Measurements from ENCODE around the gene BAHCC1.

Gene BAHCC1

DNA sequence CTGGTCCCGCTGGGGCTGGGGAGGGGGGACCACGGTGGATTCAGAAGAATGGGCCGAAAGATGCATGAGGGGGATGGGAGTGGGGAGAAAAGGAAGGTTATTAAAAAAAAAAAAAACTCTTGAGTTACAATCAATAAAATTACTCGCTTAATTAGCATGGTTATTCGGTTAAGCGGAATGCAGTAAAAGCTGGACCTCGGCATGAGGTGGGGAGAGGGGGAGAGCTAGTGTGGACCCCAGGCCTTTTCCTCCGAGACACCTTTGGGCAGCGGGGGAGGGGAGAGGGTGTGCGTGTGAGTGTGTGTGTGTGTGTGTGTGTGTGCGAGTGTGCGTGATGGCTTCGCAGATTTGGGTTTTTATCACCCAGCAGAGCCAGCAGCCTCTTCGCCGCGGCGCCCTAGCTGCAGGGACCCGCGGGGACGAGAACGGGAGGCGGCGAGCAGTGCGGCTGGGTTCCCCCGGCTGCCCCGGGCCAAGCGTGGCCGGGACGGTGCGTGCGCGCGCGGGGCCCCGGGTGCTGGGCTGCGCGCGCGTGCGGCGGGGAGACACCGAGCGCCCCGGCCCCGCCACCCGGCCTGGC lies 3.7 kb downstream of the BAHCC1 start:
- DNase-seq = peak; percentile 16

DNA sequence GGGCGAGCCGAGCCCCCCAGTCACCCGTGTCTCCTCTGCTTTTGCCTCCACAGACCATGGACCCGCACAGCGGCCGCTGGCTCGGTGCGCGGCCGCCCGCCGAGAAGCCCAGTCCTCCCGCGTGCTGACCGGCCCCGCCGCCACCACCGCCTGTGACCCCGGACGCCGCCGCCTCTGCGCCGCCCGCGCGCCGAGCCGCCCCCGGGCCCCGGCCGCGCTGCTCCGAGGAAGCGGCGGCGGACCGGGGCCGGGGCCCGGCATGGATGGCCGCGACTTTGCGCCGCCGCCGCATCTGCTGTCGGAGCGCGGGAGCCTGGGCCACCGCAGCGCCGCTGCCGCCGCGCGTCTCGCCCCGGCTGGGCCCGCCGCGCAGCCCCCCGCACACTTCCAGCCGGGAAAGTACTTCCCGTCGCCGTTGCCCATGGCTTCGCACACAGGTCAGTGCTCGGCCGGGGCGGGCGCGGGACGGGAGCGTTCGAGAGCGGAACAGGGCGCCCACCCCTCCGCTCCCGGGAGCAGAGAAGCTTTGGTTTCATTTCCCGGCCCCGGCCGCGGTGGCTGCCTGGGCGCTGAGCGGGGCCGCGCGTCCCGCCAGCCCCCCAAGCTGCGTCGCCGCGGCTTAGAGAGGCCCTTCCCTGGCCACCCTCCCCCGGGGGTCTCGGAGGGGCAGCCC lies 4.4 kb downstream of the BAHCC1 start:
- DNase-seq = peak; percentile 21

DNA sequence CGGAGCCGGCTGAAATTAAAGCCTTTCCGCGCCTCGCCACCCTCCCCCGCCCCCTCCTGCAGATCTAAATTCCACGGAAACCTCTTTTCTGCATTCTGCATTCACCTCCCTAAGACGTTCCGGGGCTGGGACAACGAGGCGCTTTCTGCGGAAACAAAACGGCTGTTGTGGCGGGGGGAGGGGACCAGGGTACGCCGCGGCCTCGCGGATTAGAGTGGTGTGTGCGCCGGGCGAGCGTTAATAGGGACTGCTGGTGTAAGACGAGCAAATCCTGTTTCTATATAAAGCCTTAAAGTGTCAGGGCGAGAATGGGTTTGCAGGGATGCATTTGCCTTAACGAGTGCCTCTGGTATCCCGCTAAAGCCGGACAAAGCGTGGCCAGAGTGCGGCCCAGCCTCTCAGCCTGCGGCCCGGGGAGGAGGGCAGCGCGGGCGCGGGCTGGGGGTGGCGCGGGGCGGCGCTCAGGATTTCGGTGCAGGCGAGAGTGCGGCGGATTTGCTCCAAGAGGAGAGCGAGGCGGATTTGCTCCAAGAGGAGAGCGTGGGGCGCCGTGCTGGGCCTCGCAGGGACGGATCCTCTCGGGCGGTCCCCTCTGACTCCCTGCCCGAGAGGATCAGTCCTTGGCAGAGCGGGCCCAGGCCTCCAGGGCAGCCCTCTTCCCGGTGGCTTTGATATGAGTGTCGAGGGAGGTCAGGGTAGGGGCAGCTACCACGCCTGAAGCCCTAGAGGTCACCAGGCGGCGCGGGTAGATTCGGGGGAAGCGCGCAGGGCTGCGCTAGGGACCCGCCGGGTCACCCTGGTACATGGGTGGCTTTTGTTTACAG lies 5.1 kb downstream of the BAHCC1 start:
- DNase-seq = peak; percentile 24

DNA sequence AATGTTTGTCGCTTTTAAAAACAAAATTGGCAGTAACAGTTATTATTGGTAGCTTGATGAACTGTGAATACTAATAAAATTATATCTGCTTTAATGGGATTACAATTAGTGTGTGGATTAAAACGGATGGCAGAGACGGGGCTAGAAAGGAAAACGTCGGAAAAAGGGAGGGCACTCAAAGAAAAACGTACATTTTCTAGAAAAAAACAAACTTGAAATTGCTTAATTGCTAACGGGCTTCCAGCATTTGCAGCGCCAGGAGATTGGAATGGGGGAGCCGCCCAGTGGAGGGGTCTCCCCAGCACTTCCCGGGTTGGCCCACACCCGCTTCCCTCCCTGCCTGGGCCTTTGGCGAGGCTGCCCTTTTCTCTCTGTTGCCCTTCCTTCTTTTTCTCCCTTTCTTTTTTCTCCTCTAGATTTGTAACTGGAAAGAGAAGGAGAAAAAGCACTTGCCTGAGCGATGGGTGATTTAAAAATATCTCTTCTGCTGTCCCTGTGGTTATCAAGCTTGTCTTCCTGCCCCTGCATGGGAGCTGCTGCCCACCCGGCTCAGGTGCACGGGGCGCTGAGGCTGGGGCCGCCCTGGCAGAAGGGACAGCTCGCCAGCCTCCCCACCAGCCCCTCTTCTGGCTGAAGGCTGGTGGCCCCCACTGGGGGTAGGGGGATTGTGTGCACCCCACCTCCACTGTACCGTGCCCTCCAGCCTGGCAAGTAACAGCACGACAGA lies 5.9 kb downstream of the BAHCC1 start:
- DNase-seq = no peak

DNA sequence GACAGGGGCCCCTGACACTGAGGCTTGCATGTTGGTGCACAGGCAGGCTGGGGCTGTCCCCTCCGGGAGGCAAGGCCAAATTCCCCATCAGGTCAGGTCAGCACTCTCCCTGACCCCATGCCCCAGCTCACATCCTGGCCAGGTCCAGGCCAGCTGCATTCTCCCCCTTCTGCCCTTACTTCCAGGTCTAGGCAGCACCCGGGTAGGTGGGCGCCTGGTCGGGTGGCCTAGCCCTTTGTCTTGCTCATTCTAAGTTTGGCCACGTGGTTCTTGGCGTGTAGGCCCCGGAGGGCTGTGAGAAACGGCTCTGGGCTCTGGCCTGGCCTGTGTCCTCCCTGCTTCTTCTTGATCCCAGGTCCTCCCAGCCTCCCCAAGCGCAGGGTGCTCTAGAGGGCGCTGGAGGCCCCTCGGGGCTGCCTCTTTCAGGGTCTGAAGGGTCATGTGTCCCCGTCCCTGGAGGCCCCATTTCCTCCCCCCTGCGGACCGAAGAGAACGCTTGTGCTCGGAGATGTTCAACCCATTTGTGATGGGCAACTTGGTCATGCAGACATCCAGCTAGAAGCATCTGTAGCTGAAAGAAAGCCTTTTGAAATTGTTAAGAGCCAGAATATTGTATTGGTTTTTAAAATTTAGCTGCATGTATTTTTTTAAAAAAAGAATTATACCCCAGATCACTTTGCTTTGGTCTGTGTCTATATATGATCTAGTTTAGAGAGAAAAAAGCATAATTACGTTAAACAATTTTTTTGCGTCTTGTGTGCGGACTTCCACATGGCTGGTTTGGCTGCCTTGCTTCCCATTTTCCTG lies 6.7 kb downstream of the BAHCC1 start:
- DNase-seq = no peak

DNA sequence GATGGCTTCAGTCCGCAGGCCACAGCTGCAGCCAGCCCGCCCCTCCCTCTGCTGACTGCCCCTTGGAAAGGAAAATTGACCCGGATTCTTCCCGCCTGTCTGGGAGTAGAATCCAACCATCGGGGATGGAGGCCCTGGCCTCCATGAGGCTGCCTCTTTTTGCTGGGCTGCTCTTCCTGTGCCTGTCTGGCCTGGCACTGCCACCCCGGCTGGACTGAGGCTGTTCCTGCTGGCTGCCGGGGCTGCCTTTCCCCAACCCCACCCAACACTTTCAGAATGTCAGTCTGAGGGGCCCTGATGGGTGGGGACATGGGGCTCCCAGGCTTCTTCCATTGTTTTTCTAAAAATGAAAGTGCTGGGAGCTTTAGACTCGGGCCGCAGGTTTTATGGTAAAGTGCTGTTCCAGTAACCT lies 7.3 kb downstream of the BAHCC1 start:
- DNase-seq = no peak

DNA sequence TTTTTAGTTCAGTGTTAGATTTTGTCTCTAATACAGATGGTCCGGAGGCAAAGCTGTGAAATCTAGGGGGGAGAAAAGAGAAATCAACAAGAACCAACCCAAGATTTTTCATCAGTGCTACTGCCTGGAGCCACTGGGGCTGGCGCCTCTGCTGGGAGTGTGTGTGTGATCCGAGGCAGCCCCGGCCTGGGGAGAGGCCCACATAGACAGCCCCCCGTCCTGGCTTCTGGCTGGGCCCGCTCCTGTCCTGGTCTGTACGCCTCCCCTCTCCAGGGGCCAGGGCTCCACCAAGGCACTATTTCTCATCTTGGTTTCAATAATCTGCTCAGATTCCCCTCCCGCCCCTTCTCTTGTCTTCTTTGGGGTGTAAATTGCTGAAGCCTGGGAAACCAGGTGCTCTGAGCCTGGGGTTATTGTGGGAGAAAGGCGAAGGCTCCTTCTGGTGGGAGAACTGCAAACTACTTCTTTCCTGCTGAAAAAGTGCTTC lies 7.8 kb downstream of the BAHCC1 start:
- DNase-seq = no peak

DNA sequence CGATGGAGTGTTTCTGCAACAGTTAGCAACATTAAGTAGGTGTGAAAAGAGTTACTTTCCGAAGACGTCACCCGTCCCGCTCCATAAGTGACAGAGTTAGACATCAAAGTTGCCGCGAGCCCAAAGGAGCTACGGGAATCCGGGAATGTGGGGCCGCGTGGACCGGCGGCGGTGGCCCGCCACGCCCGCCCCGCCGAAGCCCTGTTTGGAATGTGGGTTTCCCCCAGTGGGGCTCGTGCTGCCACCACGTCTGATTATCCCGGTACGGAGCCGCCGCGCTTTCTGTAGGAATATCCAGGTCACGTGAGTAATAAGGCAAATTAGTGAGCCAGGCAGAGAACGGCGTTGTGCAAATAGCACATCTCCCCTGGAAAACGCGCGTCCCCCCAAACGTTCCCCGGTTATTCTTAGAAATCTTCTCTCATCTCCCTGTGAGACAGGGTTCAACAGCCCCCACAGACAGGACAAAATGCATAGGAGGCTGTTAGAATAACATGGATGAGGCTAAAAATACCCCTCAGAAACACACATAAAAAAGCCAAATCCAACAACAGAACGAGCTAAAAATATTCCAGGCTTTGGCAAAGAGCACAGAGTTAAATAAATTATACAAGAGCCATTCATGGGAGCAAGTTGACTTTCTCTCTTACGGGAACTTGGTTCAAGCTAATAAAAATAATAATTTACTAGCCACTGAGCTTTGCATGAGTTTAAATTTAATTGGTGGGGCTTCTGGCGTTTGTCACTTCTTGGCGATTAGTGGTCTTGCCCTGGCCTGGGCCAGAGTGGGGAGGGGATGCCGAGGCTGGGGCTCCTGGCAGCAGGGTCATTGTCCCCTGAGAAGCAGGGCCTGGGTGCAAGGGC lies 8.6 kb downstream of the BAHCC1 start:
- DNase-seq = no peak

DNA sequence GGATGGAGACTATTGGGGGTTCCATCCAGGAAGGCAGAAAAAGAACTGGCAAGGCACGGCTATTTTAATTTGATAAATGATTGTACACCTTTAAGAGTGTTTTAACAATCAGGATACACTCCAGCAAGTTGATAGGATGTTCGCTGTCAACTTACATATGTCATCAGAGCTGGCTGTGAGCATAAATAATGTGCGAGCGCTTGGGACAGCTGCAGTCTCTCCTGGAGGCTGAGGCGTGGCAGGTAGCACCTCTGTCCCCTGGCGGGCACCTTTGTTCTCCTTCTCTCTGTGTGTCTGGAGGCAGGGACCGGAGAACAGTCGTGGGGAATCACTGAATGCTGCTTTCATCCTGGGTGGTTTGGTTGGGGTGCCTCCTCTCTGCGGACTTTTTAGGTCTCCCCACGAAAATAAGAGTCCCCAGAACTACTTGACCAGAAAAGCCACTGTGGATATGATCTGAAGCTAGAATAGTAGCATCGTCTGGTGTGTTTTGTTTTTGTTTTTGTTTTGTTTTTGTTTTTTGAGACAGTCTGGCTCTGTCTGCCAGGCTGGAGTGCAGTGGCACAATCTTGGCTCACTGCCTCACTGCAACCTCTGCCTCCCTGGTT lies 9.4 kb downstream of the BAHCC1 start:
- no peak for DNase-seq

DNA sequence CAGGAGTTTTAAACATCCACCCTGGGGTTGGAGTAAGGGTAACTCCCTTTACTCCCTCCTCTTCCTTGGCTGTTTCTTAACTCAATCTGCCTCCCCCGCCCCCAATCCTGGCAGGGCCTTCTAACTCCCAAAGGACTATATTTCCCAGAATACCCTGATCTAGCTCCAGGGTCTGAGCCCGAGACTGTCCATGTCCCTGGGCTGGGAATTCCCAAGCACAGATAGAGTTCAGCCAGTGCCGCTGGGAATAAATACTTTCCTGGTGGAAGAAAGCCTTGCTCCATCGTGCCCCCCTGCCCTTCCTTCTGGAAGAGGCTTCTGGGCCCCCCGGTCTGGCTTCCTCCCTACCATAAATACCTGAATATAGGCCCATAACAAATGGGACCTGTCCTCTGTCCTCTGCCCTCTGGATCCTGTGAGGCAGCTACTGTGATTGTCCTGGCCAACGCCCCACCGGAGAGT lies 10.2 kb downstream of the BAHCC1 start:
- DNase-seq = no peak

DNA sequence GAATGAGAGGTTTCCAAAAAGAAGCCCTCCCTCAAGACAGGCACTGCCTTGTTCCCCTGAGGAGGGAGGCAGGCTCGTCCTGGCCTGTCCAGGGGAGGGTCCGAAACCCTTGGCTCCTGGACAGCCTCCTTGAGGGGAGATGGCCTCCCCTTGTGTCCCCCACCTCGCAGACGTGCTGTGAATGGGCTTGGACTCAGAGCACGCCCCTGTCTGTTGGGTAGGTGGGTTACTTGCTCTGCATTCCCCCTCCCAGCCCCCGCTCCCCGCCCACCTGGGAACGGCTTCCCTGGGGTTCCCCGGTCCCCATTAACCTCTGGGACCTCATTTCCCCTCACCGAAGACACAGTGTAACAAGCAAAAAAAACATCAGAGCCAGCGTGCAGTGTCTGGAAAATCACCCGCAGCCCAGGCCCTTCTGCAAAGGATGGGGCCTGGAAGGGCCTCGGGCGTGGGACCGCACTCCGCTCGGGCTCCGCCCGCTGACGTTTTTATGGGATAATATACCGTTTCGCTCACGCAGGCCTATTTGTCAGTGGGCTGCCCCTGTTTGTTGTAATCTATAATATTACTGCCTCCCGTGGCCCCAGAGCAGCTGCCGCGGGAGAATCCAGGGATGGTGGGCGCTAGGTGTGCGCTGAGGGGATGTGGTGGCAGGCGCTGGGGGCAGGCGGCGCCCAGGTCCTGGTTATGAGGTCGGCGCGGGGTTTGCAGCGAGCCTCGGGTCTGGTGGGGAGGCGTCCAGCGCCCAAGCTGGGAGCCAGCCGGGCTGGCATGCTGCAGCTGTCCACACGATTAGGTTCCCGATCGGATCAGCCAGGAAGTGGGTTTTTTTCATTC lies 11.1 kb downstream of the BAHCC1 start:
- DNase-seq = no peak

DNA sequence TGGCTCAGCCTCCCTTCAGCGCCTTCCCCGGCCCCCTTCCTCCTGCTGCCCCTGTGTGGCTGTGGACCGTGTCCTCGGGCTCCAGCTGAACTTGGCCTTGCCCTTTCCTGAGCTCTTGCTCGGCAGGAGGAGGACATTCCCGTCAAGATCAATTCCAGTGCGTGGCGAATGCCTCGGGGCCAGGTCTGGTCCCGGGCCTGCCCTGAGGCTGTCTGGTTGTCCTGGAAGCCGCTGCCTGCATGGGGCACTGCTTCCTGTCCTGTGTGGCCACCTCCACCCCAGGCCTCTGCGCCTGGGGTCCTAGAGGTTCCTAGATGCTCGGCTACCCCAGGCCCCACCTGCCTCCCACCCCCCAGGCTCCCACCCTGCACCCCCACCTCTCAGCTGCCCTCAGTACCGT lies 12.8 kb downstream of the BAHCC1 start:
- DNase-seq = no peak

DNA sequence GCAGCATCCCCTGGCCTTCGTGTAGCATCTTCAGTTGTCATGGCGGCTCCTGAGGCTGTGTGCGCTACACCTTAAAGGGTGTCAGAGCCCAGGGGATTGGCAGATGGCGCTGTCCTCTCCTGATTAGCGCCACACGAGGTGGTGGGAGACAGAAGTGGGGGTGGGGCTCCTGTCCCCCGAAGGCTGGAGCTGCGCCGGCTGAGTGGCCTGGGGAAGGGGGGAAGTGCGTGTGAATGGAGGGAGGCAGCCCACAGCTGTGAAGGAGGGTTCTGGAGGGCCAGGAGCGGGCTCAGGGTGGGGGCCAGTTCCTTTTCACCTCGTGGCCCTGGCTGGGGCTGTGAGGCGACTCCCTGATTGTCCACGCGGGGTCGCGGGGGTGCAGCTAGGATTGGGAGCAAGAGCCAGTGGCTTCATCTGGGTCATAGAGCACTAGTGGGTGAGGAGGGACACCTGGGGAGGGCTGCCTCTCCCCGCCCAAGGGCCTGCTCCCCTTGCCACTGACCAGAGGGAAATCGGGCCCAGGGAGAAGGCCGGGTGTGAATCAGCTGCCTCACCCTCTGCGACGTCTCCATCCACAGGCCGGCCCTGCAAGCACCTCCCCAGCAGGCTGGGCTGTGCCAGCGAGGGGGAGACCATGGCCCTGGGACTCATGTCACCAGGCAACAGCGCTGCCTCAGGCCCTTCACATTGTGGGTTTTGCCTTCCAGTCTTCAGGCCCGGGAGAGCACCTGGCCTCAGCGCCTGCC lies 14.1 kb downstream of the BAHCC1 start:
- no peak for DNase-seq

DNA sequence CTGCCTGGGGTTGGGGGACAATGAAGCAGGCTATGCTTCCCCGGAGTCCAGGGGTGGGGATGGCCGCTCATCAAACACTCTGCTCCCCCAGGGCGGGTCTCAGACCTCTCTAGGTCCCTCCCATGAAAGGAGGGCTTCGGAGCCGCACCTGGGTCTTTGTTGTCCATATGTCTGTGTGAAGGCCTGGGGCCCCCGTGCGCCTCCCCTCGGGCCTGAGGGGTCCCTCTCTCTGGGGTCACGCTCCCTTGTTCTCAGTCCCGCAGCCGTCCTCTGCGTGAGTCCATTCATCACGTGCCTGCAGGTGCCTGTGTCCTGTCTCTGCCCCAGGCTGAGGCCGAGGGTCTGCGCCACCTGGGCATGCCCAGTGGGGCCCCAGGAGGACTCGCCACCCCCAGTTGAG lies 15.6 kb downstream of the BAHCC1 start:
- no peak for DNase-seq

DNA sequence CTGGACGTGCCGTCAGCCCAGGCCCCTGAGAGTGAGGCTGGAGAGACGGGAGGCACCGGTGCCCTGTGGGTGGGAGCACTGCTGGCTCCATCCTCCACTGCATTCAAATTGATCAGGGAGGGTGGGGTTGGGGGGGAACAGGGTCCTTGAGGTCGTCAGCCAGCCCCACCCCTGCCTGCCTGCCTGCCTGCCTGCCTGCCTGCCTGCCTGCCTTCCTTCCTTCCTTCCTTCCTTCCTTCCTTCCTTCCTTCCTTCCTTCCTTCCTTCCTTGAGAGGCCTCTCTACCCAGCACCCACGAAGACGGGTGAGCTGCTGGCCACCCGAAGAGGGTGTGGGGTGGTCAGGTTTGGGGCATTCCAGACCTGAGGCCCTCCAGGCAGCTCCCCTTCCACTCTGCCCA lies 16.0 kb downstream of the BAHCC1 start:
- no peak for DNase-seq

DNA sequence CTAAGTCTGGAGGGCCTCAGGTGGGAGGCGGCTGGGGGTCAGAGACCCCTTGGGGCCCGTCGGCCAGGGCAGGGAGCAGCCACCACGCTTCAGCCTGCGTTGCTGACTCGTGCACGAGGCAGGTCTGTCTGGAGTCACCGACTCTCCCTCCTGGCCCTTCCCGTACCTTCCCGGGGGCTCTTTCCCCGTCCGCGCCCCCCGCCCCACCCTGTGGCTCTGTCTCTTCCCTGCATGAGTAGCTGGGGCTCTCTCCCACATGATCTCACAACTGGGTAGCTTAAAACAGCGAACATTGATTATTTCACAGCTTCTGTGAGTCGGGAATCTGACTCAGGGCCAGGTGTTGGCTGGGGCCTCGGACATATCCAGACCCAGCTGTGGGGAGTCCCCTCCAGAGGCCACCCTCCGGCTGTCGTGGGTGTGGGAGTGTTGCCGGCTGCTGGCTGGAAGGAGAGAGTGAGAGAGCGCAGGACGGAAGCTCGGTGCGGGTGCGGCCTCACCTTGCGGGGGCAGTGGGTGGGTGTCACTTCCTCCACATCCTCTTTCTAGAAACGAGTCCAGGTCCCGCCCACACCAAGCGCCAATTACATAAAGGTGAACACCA lies 17.3 kb downstream of the BAHCC1 start:
- DNase-seq = peak; percentile 66

DNA sequence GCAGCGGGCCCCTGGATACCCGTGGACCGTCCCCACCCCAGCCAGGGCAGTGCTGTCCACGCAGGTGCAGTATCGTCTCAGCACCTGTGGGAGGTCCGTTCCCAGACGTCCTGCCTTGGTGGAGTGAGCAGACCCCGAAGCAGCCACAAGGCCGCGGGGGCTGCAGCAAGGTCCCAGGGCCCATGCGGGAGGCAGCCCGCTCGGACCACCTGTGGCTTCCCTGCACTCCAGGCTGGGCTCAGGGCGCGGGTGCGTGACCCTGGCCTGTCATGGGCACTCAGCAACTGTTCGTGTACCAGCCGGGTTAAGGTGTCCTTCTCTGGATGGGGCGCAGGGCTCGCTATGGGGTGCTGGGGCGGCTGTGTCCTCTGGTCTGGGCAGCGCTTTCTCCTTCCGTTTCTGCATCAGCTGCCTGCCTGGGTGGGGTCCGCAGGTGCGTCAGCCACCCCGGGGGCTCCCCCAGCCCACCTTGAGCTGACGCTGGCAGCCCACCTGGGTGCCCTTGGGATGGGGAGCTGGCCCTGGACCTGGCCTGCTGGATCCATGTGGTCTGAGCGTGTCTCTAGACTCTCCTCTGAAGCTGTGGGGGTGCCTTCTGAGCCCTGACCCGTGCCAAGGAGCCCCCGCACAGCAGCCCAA lies 18.4 kb downstream of the BAHCC1 start:
- no peak for DNase-seq
